Measurements from ENCODE around the gene GIGYF1.
"Not testable (repeated sequence)": the region's sequence is repeated elsewhere in the genome, so short reads cannot be mapped to it uniquely, and the experiment has no call there.

Gene GIGYF1

DNA sequence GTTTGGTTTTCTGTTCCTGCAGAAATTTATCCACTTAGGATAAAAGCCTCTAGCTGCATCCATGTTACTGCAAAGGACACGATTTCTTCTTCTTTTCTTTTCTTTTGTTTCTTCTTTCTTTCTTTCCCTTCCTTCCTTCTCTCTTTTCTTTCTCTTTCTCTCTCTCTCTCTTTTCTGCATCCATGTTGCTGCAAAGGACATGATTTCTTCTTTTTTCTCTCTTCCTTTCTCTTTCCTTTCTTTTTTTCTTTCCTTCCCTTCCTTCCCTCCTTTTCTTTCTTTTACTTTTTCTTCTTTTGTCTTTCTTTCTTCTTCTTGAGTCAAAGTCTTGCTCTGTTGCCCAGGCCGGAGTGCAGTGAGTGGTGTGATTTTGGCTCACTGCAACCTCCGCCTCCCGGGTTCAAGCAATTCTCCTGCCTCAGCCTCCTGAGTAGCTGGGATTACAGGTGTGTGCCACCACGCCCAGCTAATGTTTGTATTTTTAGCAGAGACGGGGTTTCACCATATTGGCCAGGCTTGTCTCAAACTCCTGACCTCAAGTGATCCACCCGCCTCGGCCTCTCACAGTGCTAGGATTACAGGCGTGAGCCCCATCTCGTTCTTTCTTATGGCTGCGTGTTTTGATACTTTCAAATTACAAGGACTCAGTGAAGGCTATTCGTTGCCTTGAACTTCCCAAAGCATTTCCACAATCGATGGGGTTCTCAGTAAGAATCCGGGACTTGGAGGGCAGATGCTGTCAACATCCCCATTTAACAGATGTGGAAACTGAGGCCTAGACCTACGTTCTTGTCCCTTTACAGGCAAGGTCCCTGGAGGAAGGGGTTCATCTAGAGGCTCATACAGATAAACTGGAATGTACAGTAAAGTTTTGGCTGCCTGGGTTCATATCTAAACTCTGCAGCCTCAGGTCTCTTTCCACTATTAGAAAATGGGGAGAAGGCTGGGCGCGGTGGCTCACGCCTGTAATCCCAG is 22.4 kb downstream of the GIGYF1 start:
- no peak for DNase-seq (ENCODE audit: low read depth)

DNA sequence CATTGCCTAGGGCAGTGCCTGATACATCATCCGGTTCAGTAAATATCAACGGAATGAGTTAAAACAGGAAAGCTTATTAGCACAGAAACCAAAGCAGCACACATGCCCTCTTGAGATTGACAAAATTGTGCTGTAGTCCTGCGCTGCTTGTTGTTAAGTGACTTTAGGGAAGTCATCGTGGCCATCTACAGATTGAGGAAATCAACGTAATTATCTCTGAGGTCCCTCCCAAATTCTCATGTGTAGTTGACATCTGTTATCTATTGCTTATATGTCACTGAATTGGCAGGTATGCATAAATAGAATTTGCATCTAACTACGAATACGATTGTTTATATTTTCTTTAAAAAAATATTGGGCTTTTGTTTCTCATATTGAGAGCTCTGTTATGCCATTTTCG is 24.0 kb downstream of the GIGYF1 start:
- DNase-seq (ENCODE audit: low read depth): no peak

DNA sequence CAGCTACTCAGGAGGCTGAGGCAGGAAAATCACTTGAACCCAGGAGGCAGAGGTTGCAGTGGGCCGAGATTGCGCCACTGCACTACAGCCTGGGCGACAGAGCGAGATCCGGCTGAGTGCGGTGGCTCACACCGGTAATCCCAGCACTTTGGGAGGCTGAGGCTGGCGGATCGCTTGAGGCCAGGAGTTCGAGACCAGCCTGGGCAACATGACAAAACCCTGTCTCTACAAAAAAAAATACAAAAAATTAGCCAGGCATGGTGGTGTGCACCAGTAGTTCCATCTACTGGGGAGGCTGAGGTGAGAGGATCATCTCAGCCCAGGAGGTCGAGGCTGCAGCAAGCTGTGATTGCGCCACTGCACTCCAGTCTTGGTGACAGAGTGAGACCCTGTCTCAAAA is 24.9 kb downstream of the GIGYF1 start:
- DNase-seq (ENCODE audit: low read depth): not testable (repeated sequence)

DNA sequence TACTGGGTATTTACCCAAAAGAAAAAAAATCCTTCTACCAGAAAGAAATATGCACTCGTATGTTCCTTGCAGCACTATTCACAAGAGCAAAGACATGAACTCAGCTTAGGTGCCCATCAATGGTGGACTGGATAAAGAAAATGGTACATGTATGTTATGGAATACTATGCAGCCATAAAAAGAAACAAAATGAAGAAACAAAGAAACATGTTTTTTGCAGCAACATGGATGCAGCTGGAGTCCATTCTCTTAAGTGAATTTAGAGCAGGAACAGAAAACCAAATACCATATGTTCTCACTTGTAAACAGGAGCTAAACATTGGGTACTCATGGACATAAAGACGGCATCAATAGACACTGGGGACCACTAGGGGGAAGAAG is 26.0 kb downstream of the GIGYF1 start:
- DNase-seq (ENCODE audit: low read depth): no peak

DNA sequence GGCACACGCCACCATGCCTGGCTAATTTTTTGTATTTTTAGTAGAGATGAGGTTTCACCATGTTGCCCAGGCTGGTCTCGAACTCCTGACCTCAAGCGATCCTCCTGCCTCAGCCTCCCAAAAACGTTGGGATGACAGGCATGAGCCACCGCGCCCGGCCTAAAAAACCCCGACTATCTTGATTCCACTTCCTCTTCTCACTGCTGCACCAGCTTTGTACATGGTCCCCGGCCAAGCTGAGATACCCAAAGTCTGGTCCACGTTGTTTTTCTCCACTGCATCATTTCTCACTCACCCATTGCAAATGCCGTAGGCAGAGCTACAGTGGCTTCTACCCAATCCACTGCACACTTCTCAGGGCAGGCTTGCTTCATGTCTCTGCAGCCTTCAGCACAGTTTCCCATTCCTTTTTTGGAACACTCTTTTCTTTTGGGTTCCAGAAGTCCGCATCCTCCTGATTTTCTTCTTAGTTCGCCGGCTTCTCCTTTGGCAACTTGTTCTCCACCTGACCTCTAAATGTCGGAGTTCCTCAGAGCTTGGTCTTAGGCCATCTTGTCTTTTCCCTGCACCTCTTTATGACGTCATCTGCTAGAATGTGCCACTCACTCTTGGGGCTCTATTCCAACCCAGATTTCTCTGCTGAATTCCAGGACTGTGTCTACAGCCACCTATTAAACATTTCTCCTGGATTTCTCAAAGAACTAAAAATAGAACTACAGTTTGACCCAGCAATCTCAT is 26.6 kb downstream of the GIGYF1 start:
- DNase-seq (ENCODE audit: low read depth): no peak

DNA sequence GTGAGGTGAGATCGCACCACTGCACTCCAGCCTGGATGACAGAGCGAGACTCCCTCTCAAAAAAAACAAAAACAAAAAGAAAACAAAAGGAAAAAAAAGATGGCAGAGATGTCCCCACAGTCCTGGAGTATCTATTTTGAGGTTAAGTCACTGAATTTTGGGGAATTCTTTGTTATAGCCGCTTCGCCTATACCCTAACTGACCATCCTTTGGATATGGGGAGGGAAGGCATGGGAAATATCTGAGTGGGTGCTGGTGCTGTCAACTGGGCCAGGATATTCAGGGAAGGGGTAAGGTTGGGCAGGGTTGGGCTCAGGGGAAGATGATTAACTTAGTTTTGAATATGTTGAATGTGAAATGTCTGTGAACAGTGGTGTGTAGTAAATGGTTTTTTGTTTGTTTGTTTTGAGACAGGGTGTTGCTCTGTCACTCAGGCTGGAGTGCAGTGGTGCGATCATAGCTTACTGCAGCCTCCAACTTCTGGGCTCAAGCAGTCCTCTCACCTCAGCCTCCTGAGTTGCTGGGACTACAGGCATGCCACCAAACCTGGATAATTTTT is 28.8 kb downstream of the GIGYF1 start:
- DNase-seq (ENCODE audit: low read depth): no peak

DNA sequence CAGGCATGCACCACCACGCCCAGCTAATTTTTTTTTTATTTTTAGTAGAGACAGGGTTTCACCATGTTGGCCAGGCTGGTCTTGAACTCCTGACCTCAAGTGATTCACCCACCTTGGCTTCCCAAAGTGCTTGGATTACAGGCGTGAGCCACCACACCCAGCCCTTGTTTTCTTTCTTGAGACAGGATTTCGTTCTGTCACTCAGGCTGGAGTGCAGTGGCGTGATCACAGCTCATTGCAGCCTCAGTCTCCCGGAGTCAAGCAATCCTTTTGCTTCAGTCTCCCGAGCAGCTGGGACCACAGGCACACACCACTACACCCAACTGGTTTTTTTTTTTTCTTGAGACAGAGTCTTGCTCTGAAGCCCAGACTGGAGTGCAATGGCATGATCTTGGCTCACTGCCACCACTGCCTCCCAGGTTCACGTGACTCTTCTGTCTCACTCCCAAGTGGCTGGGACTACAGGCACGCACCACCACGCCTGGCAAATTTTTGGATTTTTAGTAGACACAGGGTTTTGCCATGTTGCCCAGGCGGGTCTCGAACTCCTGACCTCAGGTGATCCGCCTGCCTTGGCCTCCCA is 31.8 kb downstream of the GIGYF1 start:
- not testable (repeated sequence) for DNase-seq (ENCODE audit: low read depth)

DNA sequence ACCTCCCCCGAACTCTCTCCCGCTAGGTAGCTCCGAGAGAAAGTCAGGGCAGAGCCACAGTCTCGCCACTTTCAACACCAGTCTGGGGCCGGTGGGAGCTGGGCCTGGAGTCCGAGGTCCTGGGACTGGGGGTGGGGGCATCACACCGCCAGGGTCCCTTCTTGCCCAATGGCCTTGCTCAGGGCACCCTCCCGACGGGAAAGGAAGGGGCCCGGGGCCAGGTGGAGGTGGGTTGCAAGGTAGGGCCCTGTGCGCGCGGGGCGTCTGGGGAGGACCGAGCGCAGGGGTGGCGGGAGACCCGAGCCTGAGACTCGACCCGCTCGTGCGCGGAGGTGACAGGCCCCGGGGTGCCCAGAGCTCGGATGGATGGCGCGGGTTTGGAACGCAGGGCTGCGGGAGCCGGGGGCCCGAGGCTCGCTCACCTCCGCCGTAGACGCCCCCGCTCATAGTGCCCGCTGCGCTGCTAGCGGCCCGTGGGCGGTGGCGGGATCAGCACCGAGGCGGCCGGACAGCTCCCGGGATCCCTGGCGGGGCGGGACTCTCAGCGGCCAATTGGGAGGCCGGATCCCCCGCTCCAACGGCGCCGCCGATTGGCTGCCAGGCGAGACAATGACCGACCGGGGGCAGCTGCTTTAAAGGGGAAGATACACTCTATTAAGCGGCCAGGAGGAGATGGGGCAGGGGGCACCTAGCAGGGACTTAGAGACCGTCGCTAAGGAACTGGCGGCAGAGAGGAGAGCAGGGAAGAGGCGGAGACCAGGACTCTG is 38.0 kb downstream of the GIGYF1 start, which contains the start of gene ACTL6B:
ACTL6B (minus strand) TSS at position 541 of the 767 bp plus-strand sequence; CDS start at position 447, 94 bp downstream.
- DNase-seq (ENCODE audit: low read depth): no peak

DNA sequence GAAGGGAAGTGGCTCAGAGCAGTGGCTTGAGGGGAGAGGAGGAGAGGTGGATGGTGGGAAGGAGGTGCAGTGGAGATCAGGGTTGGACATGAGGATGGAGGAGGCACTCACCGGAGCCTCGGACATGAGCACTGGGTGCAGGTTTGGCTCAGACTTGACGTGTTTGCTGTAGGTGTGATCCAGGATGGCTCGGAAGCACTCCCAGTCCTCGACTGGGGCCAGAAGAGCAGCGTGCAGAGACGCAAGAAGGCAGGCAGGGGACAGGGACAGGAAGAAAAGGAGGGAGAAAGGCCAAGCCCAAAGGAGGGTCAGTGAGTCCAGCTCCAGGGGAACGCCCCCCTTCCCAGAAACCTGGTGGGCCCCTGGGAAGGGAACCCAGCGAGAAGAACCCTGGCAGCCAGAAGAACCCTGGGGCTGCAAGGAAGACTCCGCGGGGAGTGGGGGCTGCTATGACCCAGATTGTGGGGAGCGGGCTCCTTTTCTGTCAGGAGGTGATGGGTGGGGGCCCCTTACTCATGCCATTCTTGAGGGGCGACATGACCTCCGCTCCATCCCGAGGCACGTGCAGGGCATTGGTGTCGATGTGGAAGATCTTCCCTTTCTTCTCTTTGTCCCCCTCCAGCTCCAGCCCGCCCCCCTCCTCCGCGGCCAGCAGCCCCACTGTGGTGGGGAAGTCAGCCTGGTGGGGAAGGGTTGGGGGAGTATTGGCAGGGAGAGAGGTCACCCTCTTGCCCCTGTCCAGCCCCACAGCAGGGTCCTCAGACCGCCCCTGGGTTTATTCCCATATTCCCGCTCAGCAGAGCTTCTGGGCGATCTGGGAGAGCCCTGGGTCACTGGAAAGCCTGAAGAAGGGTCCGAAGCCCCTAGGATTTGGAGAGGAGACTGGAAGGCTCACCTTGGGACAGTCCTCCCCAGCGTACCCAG is 38.9 kb downstream of the GIGYF1 start:
- DNase-seq (ENCODE audit: low read depth): no peak

DNA sequence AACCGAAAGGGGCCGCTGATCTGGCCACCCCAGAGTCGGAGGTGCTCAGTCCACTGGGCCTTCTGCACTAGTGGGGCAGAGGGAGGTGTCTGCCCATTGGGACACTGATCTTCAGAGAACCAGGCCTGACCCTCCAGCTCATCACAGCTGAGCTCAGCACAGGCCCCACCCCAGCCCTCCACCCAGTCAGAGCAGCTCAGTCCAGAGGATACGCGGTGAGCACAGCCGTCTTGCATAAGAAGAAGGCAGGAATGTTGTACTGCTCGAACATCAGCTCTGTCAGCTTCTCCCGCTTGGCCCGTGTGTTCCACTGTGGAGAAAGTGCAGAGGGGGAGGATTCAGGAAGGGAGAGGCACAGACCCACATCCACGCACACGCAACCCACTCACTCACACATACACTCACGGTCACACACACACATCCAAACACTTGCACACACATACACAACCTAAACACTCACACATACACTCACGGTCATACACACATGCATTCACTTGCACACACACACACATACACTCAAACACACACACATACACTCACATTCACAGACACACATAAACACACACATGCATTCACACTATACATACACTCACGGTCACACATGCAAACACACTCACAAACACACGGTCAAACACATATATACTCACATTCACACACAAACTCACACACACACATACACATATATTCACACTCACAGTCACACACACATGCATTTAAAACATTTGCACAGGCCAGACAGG is 44.1 kb downstream of the GIGYF1 start:
- no peak for DNase-seq (ENCODE audit: low read depth)

DNA sequence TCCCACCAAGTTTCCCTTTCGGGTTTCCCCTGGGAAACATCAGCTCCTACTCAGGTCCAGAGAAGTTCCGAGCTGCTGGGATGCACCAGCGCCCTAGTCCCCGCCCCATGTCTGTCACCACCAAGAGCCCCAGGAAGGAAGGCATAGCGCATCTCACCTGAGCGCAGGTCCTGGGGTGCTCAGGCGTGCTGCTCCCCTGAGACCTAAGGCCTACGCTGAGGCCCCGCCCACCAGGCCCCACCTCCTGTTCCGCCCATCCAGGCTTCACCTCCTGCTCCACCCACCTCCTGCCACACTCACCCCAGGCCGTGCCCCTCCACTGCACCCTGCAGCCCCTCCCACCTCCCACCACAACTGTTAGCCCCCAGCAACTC is 51.5 kb downstream of the GIGYF1 start:
- DNase-seq (ENCODE audit: low read depth): no peak

DNA sequence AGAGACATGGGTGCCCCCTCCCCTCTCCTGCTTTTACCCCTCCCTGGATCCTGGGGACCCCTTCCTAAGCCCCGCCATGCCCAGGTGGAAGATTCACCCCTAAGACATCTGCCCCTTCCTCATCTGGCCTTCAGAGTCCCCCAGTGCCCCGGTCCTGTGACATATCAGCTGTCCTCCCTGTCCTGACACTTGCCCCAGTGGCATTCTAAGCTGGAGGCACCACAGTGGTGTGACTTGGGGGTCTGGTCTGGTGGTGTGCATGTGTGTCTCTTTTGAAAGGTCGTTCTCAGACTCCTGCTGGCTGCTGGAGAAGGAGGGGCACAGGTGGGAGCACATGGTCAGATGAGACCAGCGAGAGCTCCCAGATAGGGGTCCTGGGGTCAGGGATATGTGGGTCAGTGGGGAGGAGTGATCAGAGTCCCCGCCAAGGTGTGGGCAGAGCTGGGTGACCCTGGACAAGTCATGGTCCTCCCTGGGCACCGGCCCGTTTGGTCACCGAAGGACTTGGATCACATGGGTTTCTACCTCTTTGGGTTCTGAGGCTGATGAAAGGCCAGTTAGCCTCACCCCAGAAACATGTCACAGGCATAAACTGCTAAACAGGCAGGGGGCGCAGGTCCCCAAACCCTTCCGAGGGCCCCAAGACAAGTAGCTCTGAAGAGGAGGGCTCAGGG is 52.1 kb downstream of the GIGYF1 start:
- DNase-seq (ENCODE audit: low read depth): no peak

DNA sequence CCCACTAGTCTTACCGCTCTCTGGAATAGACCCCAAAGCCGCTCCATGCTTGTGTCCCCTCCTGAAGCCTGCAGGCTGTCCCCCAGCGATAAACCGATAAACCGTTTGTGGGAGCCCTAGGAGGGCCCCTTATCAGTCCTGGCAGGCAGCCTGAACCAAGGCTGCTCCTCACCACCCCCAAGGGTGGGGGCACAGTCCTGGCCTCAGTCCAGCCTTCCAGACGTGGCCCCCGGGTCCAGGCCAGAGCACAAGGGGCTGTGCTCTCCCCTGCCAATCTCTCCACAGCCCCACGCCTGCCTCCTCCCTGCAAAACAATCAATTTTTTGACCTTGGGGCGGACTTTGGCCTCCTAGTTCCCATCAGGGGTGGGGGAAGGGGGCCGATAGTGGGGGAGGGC is 52.6 kb downstream of the GIGYF1 start, which contains the start of gene TFR2:
TFR2 (minus strand) TSS at position 90 of the 397 bp plus-strand sequence; CDS start at position 47, 43 bp downstream.
- no peak for DNase-seq (ENCODE audit: low read depth)

DNA sequence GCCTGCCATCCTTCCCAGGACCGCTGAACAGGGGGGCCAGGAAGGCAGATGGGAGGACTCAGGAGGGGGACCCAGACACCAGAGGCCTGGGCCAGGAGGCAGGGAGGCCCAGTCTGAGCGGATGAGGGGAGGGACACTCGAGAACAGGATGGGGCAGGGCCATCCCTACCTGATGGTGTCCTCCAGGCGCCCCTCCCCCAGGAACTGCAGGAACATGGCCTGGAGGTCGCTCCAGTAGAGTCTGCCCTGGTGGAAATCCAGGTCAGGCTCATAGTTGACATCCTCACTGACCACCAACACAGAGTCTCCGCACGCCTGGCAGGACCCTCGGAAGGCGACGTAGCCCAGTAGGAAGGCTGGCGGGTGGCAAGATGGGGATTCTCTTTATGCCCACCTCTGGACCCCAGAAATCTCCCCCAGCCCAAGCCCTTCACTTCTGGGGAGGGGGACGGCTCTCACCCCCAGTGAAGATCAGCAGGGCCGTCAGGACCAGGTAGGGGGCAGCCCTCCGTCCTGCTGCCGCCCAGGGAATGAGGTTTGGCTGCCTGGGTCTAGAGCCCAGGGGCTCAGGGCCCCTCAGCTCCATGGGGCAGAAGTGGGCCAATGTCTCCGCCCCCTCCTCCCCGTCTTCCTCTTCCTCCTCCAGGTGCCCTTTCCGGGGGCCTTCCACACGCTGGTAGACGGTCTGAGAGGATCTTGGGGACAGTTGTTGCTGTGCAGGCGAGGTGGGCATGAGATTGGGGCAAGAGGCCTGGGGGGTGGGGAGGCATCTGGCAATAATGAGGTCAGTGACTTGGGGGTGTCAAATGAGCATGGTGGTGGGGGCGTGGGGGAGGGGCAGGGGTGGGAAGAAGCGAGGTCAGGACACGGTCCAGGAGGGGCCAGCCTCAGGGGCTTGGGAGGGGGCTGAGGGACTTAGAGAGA is 53.3 kb downstream of the GIGYF1 start:
- DNase-seq (ENCODE audit: low read depth): no peak

DNA sequence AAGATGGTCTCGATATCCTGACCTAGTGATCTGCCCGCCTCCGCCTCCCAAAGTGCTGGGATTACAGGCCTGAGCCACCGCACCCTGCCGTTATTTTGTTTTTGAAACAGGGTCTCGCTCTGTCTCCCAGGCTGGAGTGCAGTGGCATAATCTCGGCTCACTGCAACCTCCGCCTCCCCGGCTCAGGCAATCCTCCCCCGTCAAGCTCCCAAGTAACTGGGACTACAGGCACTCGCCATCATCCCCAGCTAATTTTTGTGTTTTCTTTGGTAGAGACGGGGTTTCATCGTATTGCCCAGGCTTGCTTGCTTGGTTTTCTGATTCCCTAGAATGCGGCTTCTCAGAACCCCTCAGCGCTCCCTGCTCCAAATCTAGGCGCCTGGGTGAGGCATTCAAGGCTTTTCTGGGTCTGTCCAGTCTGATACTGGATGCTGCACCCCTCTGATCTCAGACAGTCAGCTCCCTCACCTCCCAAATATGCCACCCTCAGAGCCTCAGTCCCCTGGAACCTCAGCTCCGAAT is 54.0 kb downstream of the GIGYF1 start:
- DNase-seq (ENCODE audit: low read depth): no peak

DNA sequence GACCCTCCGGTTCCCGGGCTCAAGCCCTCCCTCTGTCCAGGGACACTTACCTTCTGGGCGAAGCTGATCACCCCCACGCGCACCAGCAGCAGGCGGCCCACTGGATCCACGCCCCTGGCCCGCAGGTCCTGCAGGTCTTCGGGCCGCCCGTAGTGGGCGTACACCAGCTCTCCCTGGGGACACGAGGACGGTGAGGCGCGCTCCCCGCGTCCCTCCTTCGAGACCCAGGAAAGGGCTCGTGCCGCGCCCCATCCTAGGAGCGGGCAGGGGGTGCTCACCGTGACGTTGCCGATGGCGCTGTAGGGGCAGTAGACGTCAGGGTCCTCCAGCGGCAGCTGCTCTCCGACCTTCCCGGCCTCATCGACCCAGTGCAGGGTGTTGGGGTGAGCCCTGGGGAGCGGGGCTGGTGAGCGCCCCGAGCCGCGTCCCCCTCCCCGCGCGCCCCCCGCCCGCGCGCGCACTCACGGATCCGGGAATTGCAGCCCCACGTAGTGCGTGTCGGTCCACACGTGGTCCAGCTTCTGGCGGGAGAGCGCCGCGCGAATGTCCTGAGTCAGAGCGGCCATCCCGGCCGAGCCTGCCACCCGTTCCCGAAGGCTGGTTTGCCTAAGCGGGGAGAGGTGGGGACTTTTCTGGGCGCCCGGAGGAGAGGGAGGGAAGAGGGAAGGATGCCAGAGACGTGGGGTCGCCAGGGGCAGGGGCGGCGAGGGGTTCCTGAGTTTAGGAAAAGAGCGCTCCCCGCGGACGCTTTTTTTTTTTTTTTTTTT is 60.9 kb downstream of the GIGYF1 start:
- no peak for DNase-seq (ENCODE audit: low read depth)

DNA sequence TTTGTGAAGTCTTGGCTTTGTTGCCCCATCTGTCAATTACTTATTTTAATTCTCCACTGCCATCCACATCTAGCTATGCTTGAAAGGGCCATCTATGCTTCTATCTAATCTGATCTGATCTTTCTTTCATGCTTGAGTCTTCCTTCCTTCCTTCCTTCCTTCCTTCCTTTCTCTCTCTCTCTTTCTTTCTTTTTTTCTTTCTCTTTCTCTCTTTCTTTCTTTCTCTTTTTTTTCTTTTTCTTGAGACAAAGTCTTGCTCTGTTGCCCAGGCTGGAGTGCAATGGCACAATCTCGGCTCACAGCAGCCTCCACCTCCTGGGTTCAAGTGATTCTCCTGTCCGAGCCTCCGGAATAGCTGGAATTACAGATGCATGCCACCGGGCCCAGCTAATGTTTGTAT is 64.0 kb downstream of the GIGYF1 start:
- DNase-seq (ENCODE audit: low read depth): no peak

Data from fibroblast of the conjunctiva (primary cell).